ENCODE measurements around the gene LIPC.

Gene LIPC

GRCh38 chr15:58392611-58393161 is 39.1 kb upstream of the LIPC start:
- Histone ChIP-seq H3K27me3 (ENCODE audit: insufficient read depth, low read depth, severe bottlenecking) (no peaks in the 10 kb centered on the region), H3K27ac (no peak overlapping the region), H3K9me3 (ENCODE audit: severe bottlenecking) (no peaks in the 10 kb centered on the region), H3K4me3 (ENCODE audit: low read depth, low read length) (no peak overlapping the region), H3K36me3 (no peaks in the 10 kb centered on the region)
- TF ChIP-seq CTCF (IDR thresholded peaks at IDR 0.05; ENCODE audit: low read depth, low read length) = no peak
- no peak for DNase-seq

- TF ChIP-seq CTCF (IDR thresholded peaks at IDR 0.05; ENCODE audit: low read depth, low read length) = no peak
- no peak for DNase-seq
- no peak overlapping the region for H3K4me3 ChIP-seq (ENCODE audit: low read depth, low read length)
- no peaks in the 10 kb centered on the region for H3K9me3 ChIP-seq (ENCODE audit: severe bottlenecking)
- no peaks in the 10 kb centered on the region for H3K36me3 ChIP-seq
- H3K27ac ChIP-seq = no peak overlapping the region
- no peaks in the 10 kb centered on the region for H3K27me3 ChIP-seq (ENCODE audit: insufficient read depth, low read depth, severe bottlenecking)
Measured at GRCh38 chr15:58393241-58393662, 38.5 kb upstream of the LIPC start.

GRCh38 chr15:58396181-58396580 is 35.6 kb upstream of the LIPC start:
- Histone ChIP-seq H3K9me3 (ENCODE audit: severe bottlenecking) (no peaks in the 10 kb centered on the region), H3K4me3 (ENCODE audit: low read depth, low read length) (no peak overlapping the region), H3K36me3 (no peaks in the 10 kb centered on the region), H3K27me3 (ENCODE audit: insufficient read depth, low read depth, severe bottlenecking) (no peaks in the 10 kb centered on the region), H3K27ac (no peak overlapping the region)
- DNase-seq = peak; percentile 41
- no peak for TF ChIP-seq CTCF (IDR thresholded peaks at IDR 0.05; ENCODE audit: low read depth, low read length)

- H3K27me3 ChIP-seq (ENCODE audit: insufficient read depth, low read depth, severe bottlenecking) = no peaks in the 10 kb centered on the region
- H3K4me3 ChIP-seq (ENCODE audit: low read depth, low read length) = peak overlapping the region; percentile 20
- H3K9me3 ChIP-seq (ENCODE audit: severe bottlenecking) = no peaks in the 10 kb centered on the region
- no peak for TF ChIP-seq CTCF (IDR thresholded peaks at IDR 0.05; ENCODE audit: low read depth, low read length)
- H3K27ac ChIP-seq = peak overlapping the region; percentile 91
- H3K36me3 ChIP-seq = no peaks in the 10 kb centered on the region
- peak; percentile 88 for DNase-seq
Measured at GRCh38 chr15:58398071-58398470, 33.7 kb upstream of the LIPC start.

GRCh38 chr15:58398643-58399042 is 33.1 kb upstream of the LIPC start:
- no peak overlapping the region for H3K4me3 ChIP-seq (ENCODE audit: low read depth, low read length)
- H3K36me3 ChIP-seq = no peaks in the 10 kb centered on the region
- H3K27ac ChIP-seq = peak overlapping the region; percentile 91
- H3K9me3 ChIP-seq (ENCODE audit: severe bottlenecking) = no peaks in the 10 kb centered on the region
- TF ChIP-seq CTCF (IDR thresholded peaks at IDR 0.05; ENCODE audit: low read depth, low read length) = no peak
- no peaks in the 10 kb centered on the region for H3K27me3 ChIP-seq (ENCODE audit: insufficient read depth, low read depth, severe bottlenecking)
- no peak for DNase-seq

GRCh38 chr15:58399739-58400138 is 32.1 kb upstream of the LIPC start:
- Histone ChIP-seq H3K36me3 (no peaks in the 10 kb centered on the region), H3K27me3 (ENCODE audit: insufficient read depth, low read depth, severe bottlenecking) (no peaks in the 10 kb centered on the region), H3K27ac (peak overlapping the region; percentile 91), H3K9me3 (ENCODE audit: severe bottlenecking) (no peaks in the 10 kb centered on the region), H3K4me3 (ENCODE audit: low read depth, low read length) (no peak overlapping the region)
- no peak for TF ChIP-seq CTCF (IDR thresholded peaks at IDR 0.05; ENCODE audit: low read depth, low read length)
- DNase-seq = no peak

Data from WERI-Rb-1 (cell line).